Neural cell (in vitro differentiated cells): ENCODE data around the gene TDRD12. TPM values are rescaled to one million over a fixed set of nuclear protein-coding genes. Genes with fewer than 3 reads are reported as not detected.
"Not testable (repeated sequence)": the region's sequence is repeated elsewhere in the genome, so short reads cannot be mapped to it uniquely, and the experiment has no call there.

Experiments
- H2AFZ ChIP-seq: fragments of 200-600, 300-800 bp; sonication (generic), shearing (Covaris generic); 2 replicates; pipeline ENCODE4 v1.6.0; 2014; ENCODE audit warnings: low read depth, mild to moderate bottlenecking, antibody characterized with exemption, low read length, moderate library complexity
- H3F3A ChIP-seq: fragments of 200-600 bp; shearing (Covaris generic); 2 replicates; pipeline ENCODE4 v1.6.1; 2016; ENCODE audit warnings: mild to moderate bottlenecking, moderate library complexity, mixed read lengths, antibody characterized with exemption, low read length; ENCODE audit not compliant: insufficient read depth, poor library complexity, severe bottlenecking
- H3K27ac ChIP-seq: fragments of 200-600, 300-800 bp; sonication (generic), shearing (Covaris generic); 2 replicates; pipeline ENCODE4 v1.5.1; 2014; ENCODE audit warnings: mild to moderate bottlenecking, low read length, moderate library complexity
- H3K27me3 ChIP-seq: fragments of 300-800, 200-600 bp; sonication (generic), shearing (Covaris generic); 2 replicates; pipeline ENCODE4 v1.6.0; 2014; ENCODE audit warnings: mild to moderate bottlenecking, low read depth, low read length, moderate library complexity; ENCODE audit not compliant: insufficient read depth
- H3K36me3 ChIP-seq: fragments of 300-800, 200-600 bp; sonication (generic), shearing (Covaris generic); 2 replicates; pipeline ENCODE4 v1.5.1; 2014; ENCODE audit warnings: mild to moderate bottlenecking, antibody characterized with exemption, low read length, moderate library complexity; ENCODE audit not compliant: insufficient read depth
- H3K4me2 ChIP-seq: fragments of 300-800, 200-600 bp; sonication (generic), shearing (Covaris generic); 2 replicates; pipeline ENCODE4 v1.6.0; 2014; ENCODE audit warnings: mild to moderate bottlenecking, low read length
- H3K4me3 ChIP-seq: fragments of 300-800, 200-600 bp; sonication (generic), shearing (Covaris generic); 2 replicates; pipeline ENCODE4 v1.5.1; 2014; ENCODE audit warnings: mild to moderate bottlenecking, low read length, moderate library complexity
- H3K79me2 ChIP-seq: fragments of 200-600 bp; shearing (Covaris generic); replicated peaks from 2 replicates; pipeline ENCODE4 v1.6.0; 2014; ENCODE audit warnings: mild to moderate bottlenecking, low read length, moderate library complexity; ENCODE audit not compliant: insufficient read depth
- H3K9ac ChIP-seq: fragments of 300-800, 200-600 bp; sonication (generic), shearing (Covaris generic); 2 replicates; pipeline ENCODE4 v1.6.1; 2016; ENCODE audit warnings: mild to moderate bottlenecking, low read length, mixed read lengths
- H3K9me2 ChIP-seq: fragments of 200-600 bp; shearing (Covaris generic); 2 replicates; pipeline ENCODE4 v1.6.1; 2016; ENCODE audit warnings: mild to moderate bottlenecking, low read length, mixed read lengths; ENCODE audit not compliant: insufficient read depth
- H3K9me3 ChIP-seq: fragments of 200-600, 300-800 bp; sonication (generic), shearing (Covaris generic); 2 replicates; pipeline ENCODE4 v1.6.1; 2016; ENCODE audit warnings: mild to moderate bottlenecking, mixed run types, low read length, moderate library complexity, mixed read lengths
- H4K20me1 ChIP-seq: fragments of 200-600 bp; shearing (Covaris generic); 2 replicates; pipeline ENCODE4 v1.6.1; 2016; ENCODE audit warnings: mild to moderate bottlenecking, mixed run types; ENCODE audit not compliant: insufficient read depth
- CTCF ChIP-seq: fragments of 450-650 bp; IDR thresholded peaks from 2 replicates; pipeline ENCODE4 v1.5.1; 2014; ENCODE audit warnings: antibody characterized with exemption, mild to moderate bottlenecking, moderate library complexity; ENCODE audit not compliant: poor library complexity, severe bottlenecking
- EP300 ChIP-seq: fragments of 450-650 bp; conservative IDR thresholded peaks from 2 replicates; pipeline ENCODE4 v1.6.1; 2014; ENCODE audit warnings: antibody characterized with exemption, mild to moderate bottlenecking, moderate library complexity; ENCODE audit not compliant: poor library complexity, severe bottlenecking
- EZH2 ChIP-seq: fragments of 200-600, 300-800 bp; shearing (Covaris generic), sonication (generic); IDR thresholded peaks from 2 replicates; pipeline ENCODE4 v1.6.1; 2014; ENCODE audit warnings: antibody characterized with exemption, low read length, borderline replicate concordance, mild to moderate bottlenecking; ENCODE audit not compliant: insufficient read depth, poor library complexity, severe bottlenecking
- MXI1 ChIP-seq: fragments of 450-650 bp; conservative IDR thresholded peaks from 2 replicates; pipeline ENCODE4 v1.6.1; 2014; ENCODE audit warnings: antibody characterized with exemption, mild to moderate bottlenecking; ENCODE audit not compliant: poor library complexity, severe bottlenecking
- POLR2AphosphoS5 ChIP-seq: IDR thresholded peaks from 2 replicates; pipeline ENCODE4 v1.6.1; 2012
- RAD21 ChIP-seq: fragments of 450-650 bp; conservative IDR thresholded peaks from 2 replicates; pipeline ENCODE4 v1.6.1; 2014; ENCODE audit warnings: antibody characterized with exemption, mild to moderate bottlenecking, moderate library complexity
- SMC3 ChIP-seq: fragments of 450-650 bp; conservative IDR thresholded peaks from 2 replicates; pipeline ENCODE4 v1.6.1; 2014; ENCODE audit warnings: antibody characterized with exemption, mild to moderate bottlenecking, moderate library complexity; ENCODE audit not compliant: poor library complexity
- TAF1 ChIP-seq: IDR thresholded peaks from 2 replicates; pipeline ENCODE4 v1.6.1; 2012; ENCODE audit warnings: low read depth
- polyA plus RNA-seq: library from polyadenylated mRNA; depleted of rRNA; stranded (reverse); fragments of >200 nt; gene quantifications from 2 replicates; pipeline ENCODE4 v1.2.3, GENCODE V29; 2014

The TDRD12 gene
- polyA plus RNA-seq, 1 donor from 2014 or later, result 9.2 TPM

- no peaks in the 10 kb centered on the region for H3K9me2 ChIP-seq
- H4K20me1 ChIP-seq, result no peaks in the 10 kb centered on the region
- no peaks in the 10 kb centered on the region for H3F3A ChIP-seq
- no peaks in the 10 kb centered on the region for H3K79me2 ChIP-seq
- no peak overlapping the region for H3K27ac ChIP-seq
- no peaks in the 10 kb centered on the region for H3K36me3 ChIP-seq
- H3K27me3 ChIP-seq, result no peaks in the 10 kb centered on the region
- no peak overlapping the region for H3K4me2 ChIP-seq
- no peak for TF ChIP-seq CTCF
- H2AFZ ChIP-seq, result no peak overlapping the region
- no peak overlapping the region for H3K9ac ChIP-seq
- no peak overlapping the region for H3K4me3 ChIP-seq
- H3K9me3 ChIP-seq, result no peaks in the 10 kb centered on the region
Measured at GRCh38 chr19:32711747-32712146, 7.8 kb upstream of the TDRD12 start.

GRCh38 chr19:32716203-32716602, 3.4 kb upstream of the TDRD12 start:
- H3K36me3 ChIP-seq, H3K9me3 ChIP-seq, H3K27ac ChIP-seq, H3K4me3 ChIP-seq, H3K27me3 ChIP-seq, H3K4me2 ChIP-seq, H3K9ac ChIP-seq, H3K79me2 ChIP-seq, H3F3A ChIP-seq, H2AFZ ChIP-seq, H4K20me1 ChIP-seq, H3K9me2 ChIP-seq: not testable (repeated sequence)

GRCh38 chr19:32717496-32717895, 2.1 kb upstream of the TDRD12 start:
- Histone ChIP-seq H3K36me3 (no peaks in the 10 kb centered on the region), H3K27me3 (no peaks in the 10 kb centered on the region), H3K9me2 (no peaks in the 10 kb centered on the region), H3F3A (no peaks in the 10 kb centered on the region), H2AFZ (no peak overlapping the region), H3K4me2 (no peak overlapping the region), H3K9ac (no peak overlapping the region), H3K27ac (no peak overlapping the region), H4K20me1 (no peaks in the 10 kb centered on the region), H3K9me3 (no peaks in the 10 kb centered on the region), H3K79me2 (no peaks in the 10 kb centered on the region), H3K4me3 (no peak overlapping the region)
- TF ChIP-seq RAD21, result no peak
- no peak for TF ChIP-seq TAF1
- TF ChIP-seq SMC3, result no peak
- no peak for TF ChIP-seq EZH2
- no peak for TF ChIP-seq POLR2AphosphoS5
- TF ChIP-seq MXI1, result no peak
- TF ChIP-seq CTCF, result no peak
- no peak for TF ChIP-seq EP300
